ENCODE data around the gene RNF217.
"Not testable (repeated sequence)": the region's sequence is repeated elsewhere in the genome, so short reads cannot be mapped to it uniquely, and the experiment has no call there.

Gene RNF217

GRCh38 chr6:124961777-124962638 lies at the start of gene RNF217:
TSS of gene RNF217 (plus strand) at chr6:124962437. CDS start at chr6:124962545, 108 bp downstream.
- DNase-seq, result no peak

GRCh38 chr6:124913056-124913455 lies 49.2 kb upstream of the RNF217 start:
- no peak for DNase-seq

- no peak for DNase-seq
Measured at GRCh38 chr6:124917769-124918168, 44.5 kb upstream of the RNF217 start.

GRCh38 chr6:124919703-124920102 lies 42.5 kb upstream of the RNF217 start:
- DNase-seq, result not testable (repeated sequence)

- no peak for DNase-seq
Measured at GRCh38 chr6:124924333-124924759, 37.9 kb upstream of the RNF217 start.

GRCh38 chr6:124926435-124926834 lies 35.8 kb upstream of the RNF217 start:
- DNase-seq, result no peak

- no peak for DNase-seq
Measured at GRCh38 chr6:124927806-124928205, 34.4 kb upstream of the RNF217 start.

- no peak for DNase-seq
Measured at GRCh38 chr6:124928851-124929250, 33.4 kb upstream of the RNF217 start.

GRCh38 chr6:124937645-124938044 lies 24.6 kb upstream of the RNF217 start:
- no peak for DNase-seq

GRCh38 chr6:124941259-124941658 lies 21.0 kb upstream of the RNF217 start:
- DNase-seq, result no peak

GRCh38 chr6:124943658-124944057 lies 18.6 kb upstream of the RNF217 start:
- no peak for DNase-seq

- no peak for DNase-seq
Measured at GRCh38 chr6:124947971-124948451, 14.2 kb upstream of the RNF217 start.

GRCh38 chr6:124949706-124950105 lies 12.5 kb upstream of the RNF217 start:
- DNase-seq, result no peak

- no peak for DNase-seq
Measured at GRCh38 chr6:124953808-124954207, 8.4 kb upstream of the RNF217 start.

GRCh38 chr6:124955108-124955856 lies 7.0 kb upstream of the RNF217 start:
- DNase-seq, result no peak

GRCh38 chr6:124956018-124956417 lies 6.2 kb upstream of the RNF217 start:
- no peak for DNase-seq

- no peak for DNase-seq
Measured at GRCh38 chr6:124958149-124958548, 4.1 kb upstream of the RNF217 start.

GRCh38 chr6:124958759-124959354 lies 3.4 kb upstream of the RNF217 start:
- no peak for DNase-seq

- DNase-seq, result no peak
Measured at GRCh38 chr6:124960757-124961463, 1.3 kb upstream of the RNF217 start.

GRCh38 chr6:124961464-124961776 lies 817 bp upstream of the RNF217 start:
- no peak for DNase-seq

GRCh38 chr6:124962639-124963415 lies 590 bp downstream of the RNF217 start:
- no peak for DNase-seq

GRCh38 chr6:124963416-124963785 lies 1.2 kb downstream of the RNF217 start:
- no peak for DNase-seq
